WERI-Rb-1 (cell line): ENCODE data around the gene DZIP3.

ENCODE experiments used
- DNase-seq: peaks from one replicate; pipeline ENCODE4 v3.0.0-alpha.2; 2020
- H3K27ac ChIP-seq: fragments of 250-450 bp; sonication (Bioruptor Pico); 2 replicates; pipeline ENCODE4 v1.5.1; 2020; ENCODE audit warnings: mild to moderate bottlenecking, moderate library complexity
- H3K27me3 ChIP-seq: fragments of 250-450 bp; sonication (Bioruptor Pico); 2 replicates; pipeline ENCODE4 v1.5.1; 2021; ENCODE audit warnings: mild to moderate bottlenecking, low read depth, moderate library complexity; ENCODE audit not compliant: insufficient read depth, severe bottlenecking
- H3K36me3 ChIP-seq: fragments of 250-450 bp; sonication (Bioruptor Pico); 2 replicates; pipeline ENCODE4 v1.5.1; 2020; ENCODE audit warnings: mild to moderate bottlenecking, moderate library complexity
- H3K4me3 ChIP-seq: 2 replicates; pipeline ENCODE4 v1.5.1; 2011; ENCODE audit warnings: low read depth, mild to moderate bottlenecking, control low read depth, low read length
- H3K9me3 ChIP-seq: fragments of 250-450 bp; sonication (Bioruptor Pico); 2 replicates; pipeline ENCODE4 v1.5.1; 2021; ENCODE audit warnings: mild to moderate bottlenecking, moderate library complexity; ENCODE audit not compliant: severe bottlenecking
- CTCF ChIP-seq: IDR thresholded peaks from 2 replicates; pipeline ENCODE4 v1.5.1; 2011; ENCODE audit warnings: low read depth, mild to moderate bottlenecking, control low read depth, inconsistent platforms, low read length

Gene DZIP3

GRCh38 chr3:108724101-108724500 is 134.6 kb downstream of the DZIP3 start:
- no peak for TF ChIP-seq CTCF
- H3K27ac ChIP-seq: no peak overlapping the region

GRCh38 chr3:108728105-108728504 is 138.6 kb downstream of the DZIP3 start:
- no peak for TF ChIP-seq CTCF
- H3K4me3 ChIP-seq: no peak overlapping the region
- no peaks in the 10 kb centered on the region for H3K36me3 ChIP-seq
- DNase-seq: no peak
- no peaks in the 10 kb centered on the region for H3K27me3 ChIP-seq
- no peaks in the 10 kb centered on the region for H3K9me3 ChIP-seq
- no peak overlapping the region for H3K27ac ChIP-seq

More at GRCh38 chr3:108724101-108724500, 134.6 kb downstream of the DZIP3 start:
- Histone ChIP-seq H3K36me3 (no peaks in the 10 kb centered on the region), H3K9me3 (no peaks in the 10 kb centered on the region), H3K27me3 (no peaks in the 10 kb centered on the region), H3K4me3 (no peak overlapping the region)
- no peak for DNase-seq

GRCh38 chr3:108728934-108729333 is 139.4 kb downstream of the DZIP3 start:
- no peak overlapping the region for H3K27ac ChIP-seq
- no peak for DNase-seq
- TF ChIP-seq CTCF: no peak
- no peaks in the 10 kb centered on the region for H3K36me3 ChIP-seq
- H3K9me3 ChIP-seq: no peaks in the 10 kb centered on the region
- no peak overlapping the region for H3K4me3 ChIP-seq
- no peaks in the 10 kb centered on the region for H3K27me3 ChIP-seq

GRCh38 chr3:108736821-108737220 is 147.3 kb downstream of the DZIP3 start:
- no peaks in the 10 kb centered on the region for H3K9me3 ChIP-seq
- H3K27ac ChIP-seq: no peak overlapping the region
- no peak for DNase-seq
- TF ChIP-seq CTCF: no peak
- no peak overlapping the region for H3K4me3 ChIP-seq
- no peaks in the 10 kb centered on the region for H3K36me3 ChIP-seq
- no peaks in the 10 kb centered on the region for H3K27me3 ChIP-seq

- no peaks in the 10 kb centered on the region for H3K27me3 ChIP-seq
- no peak overlapping the region for H3K4me3 ChIP-seq
- no peaks in the 10 kb centered on the region for H3K36me3 ChIP-seq
- no peak overlapping the region for H3K27ac ChIP-seq
- TF ChIP-seq CTCF: no peak
- no peaks in the 10 kb centered on the region for H3K9me3 ChIP-seq
- DNase-seq: no peak
These were observed 153.4 kb downstream of the DZIP3 start for GRCh38 chr3:108742929-108743328.
